ENCODE measurements around the gene COX10. TPM values are rescaled to one million over a fixed set of nuclear protein-coding genes. Genes with fewer than 3 reads are reported as not detected.
"Not testable (repeated sequence)": the region's sequence is repeated elsewhere in the genome, so short reads cannot be mapped to it uniquely, and the experiment has no call there.

COX10 gene
- total RNA-seq, 1 experiment from 2014 or later: 27.3 TPM

DNA sequence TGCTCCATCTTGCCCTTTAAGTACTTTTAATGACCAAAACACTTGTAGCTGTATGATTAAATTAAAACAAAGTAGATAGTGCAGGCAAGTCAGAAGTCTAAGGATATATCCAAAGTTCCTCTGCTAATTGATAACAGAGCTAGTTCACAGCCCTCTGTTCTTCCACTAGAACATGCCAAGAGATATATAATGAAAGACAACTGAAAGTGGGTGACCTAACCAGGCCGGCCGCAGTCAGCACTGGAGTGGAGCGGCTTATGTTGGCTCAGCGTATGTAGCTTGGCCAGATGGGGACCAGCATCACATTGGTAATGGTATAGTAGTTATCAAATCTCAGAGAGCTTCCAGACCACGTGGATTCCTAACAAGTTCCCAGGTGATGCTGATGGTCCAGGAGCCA, 115.2 kb downstream of the COX10 start:
- not testable (repeated sequence) for H3K36me3 ChIP-seq; H3K4me1 ChIP-seq (replicated peaks); DNase-seq (ENCODE audit: low read depth in 1 of 2, low spot score in 2 of 2); H3K27ac ChIP-seq; H3K4me3 ChIP-seq; H3K9me3 ChIP-seq (replicated peaks); H3K27me3 ChIP-seq (replicated peaks)

DNA sequence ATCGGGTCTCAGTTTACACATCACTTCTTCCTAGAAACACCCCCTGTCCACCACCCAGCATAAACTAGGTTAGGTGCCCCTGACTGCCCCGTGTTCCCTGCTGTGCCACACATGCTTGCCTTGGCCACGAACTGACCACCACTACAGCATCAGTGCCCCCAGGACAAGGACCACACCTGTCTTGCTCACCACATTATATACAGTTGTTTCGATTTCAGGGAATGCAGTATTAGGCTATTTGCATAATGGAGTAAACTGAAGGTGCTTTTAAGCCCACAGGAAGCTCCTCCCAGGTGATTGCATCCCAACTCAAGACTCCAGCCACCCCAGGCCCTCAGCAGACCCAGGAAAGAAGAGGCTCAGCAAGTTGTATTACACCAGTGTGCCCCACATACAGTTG, 117.1 kb downstream of the COX10 start:
- H3K36me3 ChIP-seq; DNase-seq (ENCODE audit: low read depth in 1 of 2, low spot score in 2 of 2); H3K27me3 ChIP-seq (replicated peaks); H3K4me3 ChIP-seq; H3K27ac ChIP-seq; H3K4me1 ChIP-seq (replicated peaks); H3K9me3 ChIP-seq (replicated peaks): not testable (repeated sequence)

- not testable (repeated sequence) for H3K4me3 ChIP-seq; H3K27ac ChIP-seq; H3K27me3 ChIP-seq (replicated peaks); H3K9me3 ChIP-seq (replicated peaks); DNase-seq (ENCODE audit: low read depth in 1 of 2, low spot score in 2 of 2); H3K36me3 ChIP-seq; H3K4me1 ChIP-seq (replicated peaks)
Measured at GRCh38 chr17:14190774-14191173, 121.5 kb downstream of the COX10 start.

DNA sequence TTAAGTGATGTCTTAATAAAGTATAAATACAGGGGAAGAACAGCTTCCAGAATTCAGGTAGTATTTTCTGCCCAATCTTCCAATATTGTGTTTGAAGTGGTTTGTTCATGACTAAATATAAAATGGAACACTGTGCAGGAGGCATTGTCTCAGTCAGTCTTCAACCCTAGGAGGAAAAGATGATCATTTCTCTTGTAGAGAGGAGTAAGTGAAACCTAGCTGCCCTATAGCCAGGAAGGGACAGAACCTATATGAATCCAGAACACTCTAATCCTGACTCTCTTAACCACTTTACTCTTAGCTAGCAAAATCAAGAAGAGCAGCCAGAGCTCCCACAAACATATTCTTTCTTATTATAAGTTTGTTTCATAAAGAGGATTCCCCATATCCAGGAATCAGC, 122.2 kb downstream of the COX10 start:
- not testable (repeated sequence) for H3K27ac ChIP-seq; H3K4me3 ChIP-seq; H3K36me3 ChIP-seq; H3K27me3 ChIP-seq (replicated peaks); DNase-seq (ENCODE audit: low read depth in 1 of 2, low spot score in 2 of 2); H3K9me3 ChIP-seq (replicated peaks); H3K4me1 ChIP-seq (replicated peaks)

DNA sequence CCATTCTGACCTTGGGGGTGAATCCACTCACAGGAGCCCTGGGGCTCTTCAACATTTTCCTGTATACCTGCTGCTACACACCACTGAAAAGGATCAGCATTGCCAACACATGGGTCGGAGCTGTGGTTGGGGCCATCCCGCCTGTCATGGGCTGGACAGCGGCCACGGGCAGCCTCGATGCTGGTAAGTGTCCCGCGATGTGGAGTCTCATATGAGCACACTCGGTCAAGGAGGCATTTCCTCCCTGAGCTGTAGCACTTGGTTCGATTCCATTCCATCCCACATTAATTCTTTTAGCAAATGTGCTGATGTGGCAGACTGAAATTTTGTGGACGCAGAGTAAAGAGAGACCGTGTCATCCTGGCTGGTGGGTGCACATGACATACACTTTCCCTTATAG, 122.7 kb downstream of the COX10 start:
- H3K27ac ChIP-seq; H3K27me3 ChIP-seq (replicated peaks); DNase-seq (ENCODE audit: low read depth in 1 of 2, low spot score in 2 of 2); H3K9me3 ChIP-seq (replicated peaks); H3K36me3 ChIP-seq; H3K4me1 ChIP-seq (replicated peaks); H3K4me3 ChIP-seq: not testable (repeated sequence)

GRCh38 chr17:14192636-14193344, 123.5 kb downstream of the COX10 start:
- H3K4me3 ChIP-seq; H3K27ac ChIP-seq; DNase-seq (ENCODE audit: low read depth in 1 of 2, low spot score in 2 of 2); H3K27me3 ChIP-seq (replicated peaks); H3K9me3 ChIP-seq (replicated peaks); H3K4me1 ChIP-seq (replicated peaks); H3K36me3 ChIP-seq: not testable (repeated sequence)

DNA sequence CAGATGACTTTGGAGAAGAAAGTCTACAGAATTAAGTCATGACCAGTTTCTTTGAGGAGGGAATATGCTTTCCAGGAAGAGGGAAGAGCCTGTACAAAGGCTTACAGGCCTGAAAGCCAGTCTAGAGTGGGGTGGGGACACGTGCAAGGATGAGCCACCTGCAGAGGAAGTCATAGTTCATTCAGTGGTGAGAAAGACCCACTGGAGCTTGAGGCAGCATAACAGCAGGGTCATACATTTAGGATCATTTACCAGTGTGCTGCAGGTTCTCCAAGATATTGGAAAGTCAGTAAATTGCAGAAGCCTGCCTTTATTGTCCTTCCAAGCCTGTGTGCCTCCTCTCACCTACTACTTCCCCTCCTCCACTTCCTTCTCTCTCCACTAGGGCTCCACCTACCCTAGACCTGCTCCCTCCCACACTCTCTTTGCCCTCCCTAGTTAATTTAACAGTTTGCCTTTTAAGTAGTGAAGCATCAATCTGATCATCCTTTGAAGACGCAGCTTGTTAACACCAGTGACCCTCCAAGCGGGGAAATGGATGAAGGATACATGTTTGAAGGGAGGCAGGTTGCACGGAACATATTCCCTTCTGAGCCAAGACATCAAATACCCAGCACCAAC, 127.2 kb downstream of the COX10 start:
- Histone ChIP-seq H3K4me1 (replicated peaks) (no peaks in the 10 kb centered on the region), H3K9me3 (replicated peaks) (no peaks in the 10 kb centered on the region), H3K27ac (no peak overlapping the region), H3K36me3 (no peaks in the 10 kb centered on the region), H3K27me3 (replicated peaks) (no peaks in the 10 kb centered on the region), H3K4me3 (no peak overlapping the region)
- no peak for DNase-seq (ENCODE audit: low read depth in 1 of 2, low spot score in 2 of 2)

- no peak overlapping the region for H3K27ac ChIP-seq
- no peak for DNase-seq (ENCODE audit: low read depth in 1 of 2, low spot score in 2 of 2)
- H3K27me3 ChIP-seq (replicated peaks): no peaks in the 10 kb centered on the region
- H3K4me1 ChIP-seq (replicated peaks): no peaks in the 10 kb centered on the region
- no peaks in the 10 kb centered on the region for H3K9me3 ChIP-seq (replicated peaks)
- H3K36me3 ChIP-seq: no peaks in the 10 kb centered on the region
- no peak overlapping the region for H3K4me3 ChIP-seq
Measured at GRCh38 chr17:14197057-14197456, 127.8 kb downstream of the COX10 start.

GRCh38 chr17:14197586-14197985, 128.3 kb downstream of the COX10 start:
- Histone ChIP-seq H3K27ac (no peak overlapping the region), H3K36me3 (no peaks in the 10 kb centered on the region), H3K4me3 (no peak overlapping the region), H3K9me3 (replicated peaks) (no peaks in the 10 kb centered on the region), H3K4me1 (replicated peaks) (no peaks in the 10 kb centered on the region), H3K27me3 (replicated peaks) (no peaks in the 10 kb centered on the region)
- no peak for DNase-seq (ENCODE audit: low read depth in 1 of 2, low spot score in 2 of 2)

GRCh38 chr17:14198013-14198412, 128.7 kb downstream of the COX10 start:
- Histone ChIP-seq H3K4me1 (replicated peaks) (no peaks in the 10 kb centered on the region), H3K4me3 (no peak overlapping the region), H3K27ac (no peak overlapping the region), H3K27me3 (replicated peaks) (no peaks in the 10 kb centered on the region), H3K36me3 (no peaks in the 10 kb centered on the region), H3K9me3 (replicated peaks) (no peaks in the 10 kb centered on the region)
- DNase-seq (ENCODE audit: low read depth in 1 of 2, low spot score in 2 of 2): no peak

- Histone ChIP-seq H3K27ac (no peak overlapping the region), H3K4me1 (replicated peaks) (no peaks in the 10 kb centered on the region), H3K9me3 (replicated peaks) (no peaks in the 10 kb centered on the region), H3K4me3 (no peak overlapping the region), H3K36me3 (no peaks in the 10 kb centered on the region), H3K27me3 (replicated peaks) (no peaks in the 10 kb centered on the region)
- DNase-seq (ENCODE audit: low read depth in 1 of 2, low spot score in 2 of 2): no peak
Measured at GRCh38 chr17:14198575-14198974, 129.3 kb downstream of the COX10 start.

DNA sequence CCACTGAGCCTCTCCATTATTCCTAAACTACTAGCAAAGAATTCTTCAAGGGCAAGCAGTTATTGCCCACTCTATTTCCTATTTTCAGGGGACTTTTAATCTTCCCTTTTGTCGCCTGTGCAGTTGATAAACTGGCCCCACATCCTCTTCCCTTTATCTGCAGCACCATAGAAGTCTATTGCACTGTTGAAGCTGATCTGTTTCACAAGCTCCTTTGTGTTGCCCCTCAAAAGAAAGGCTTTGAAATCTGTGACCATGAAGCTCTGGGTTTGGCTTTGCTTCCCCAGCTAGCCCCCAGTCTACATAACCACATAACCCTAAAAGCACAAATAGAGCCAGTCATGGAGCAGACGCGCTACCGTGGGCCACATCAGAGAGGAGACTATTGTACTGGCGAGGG, 130.3 kb downstream of the COX10 start:
- Histone ChIP-seq H3K4me1 (replicated peaks) (no peaks in the 10 kb centered on the region), H3K9me3 (replicated peaks) (no peaks in the 10 kb centered on the region), H3K36me3 (no peaks in the 10 kb centered on the region), H3K4me3 (no peak overlapping the region), H3K27me3 (replicated peaks) (no peaks in the 10 kb centered on the region), H3K27ac (no peak overlapping the region)
- no peak for DNase-seq (ENCODE audit: low read depth in 1 of 2, low spot score in 2 of 2)

- no peaks in the 10 kb centered on the region for H3K36me3 ChIP-seq
- H3K27ac ChIP-seq: no peak overlapping the region
- H3K27me3 ChIP-seq (replicated peaks): no peaks in the 10 kb centered on the region
- H3K9me3 ChIP-seq (replicated peaks): no peaks in the 10 kb centered on the region
- no peak overlapping the region for H3K4me3 ChIP-seq
- DNase-seq (ENCODE audit: low read depth in 1 of 2, low spot score in 2 of 2): no peak
- no peaks in the 10 kb centered on the region for H3K4me1 ChIP-seq (replicated peaks)
Measured at GRCh38 chr17:14200354-14200753, 131.1 kb downstream of the COX10 start.

GRCh38 chr17:14201021-14201987, 132.0 kb downstream of the COX10 start:
- no peaks in the 10 kb centered on the region for H3K36me3 ChIP-seq
- no peak for DNase-seq (ENCODE audit: low read depth in 1 of 2, low spot score in 2 of 2)

More at GRCh38 chr17:14201021-14201987, 132.0 kb downstream of the COX10 start:
- H3K4me1 ChIP-seq (replicated peaks): peaks cover 4% of the 10 kb centered on the region; the same call in 1 of the 2 replicates
- no peak overlapping the region for H3K4me3 ChIP-seq
- H3K27ac ChIP-seq: no peak overlapping the region
- H3K27me3 ChIP-seq (replicated peaks): no peaks in the 10 kb centered on the region
- no peaks in the 10 kb centered on the region for H3K9me3 ChIP-seq (replicated peaks)
